Activated CD8-positive, alpha-beta memory T cell treated with anti-CD3 and anti-CD28 coated beads for 4 hours (primary cell): ENCODE results near the gene HOXD3.

Experiments
- DNase-seq, 2 donors: peaks; one replicate each; pipeline ENCODE4 v3.0.0-alpha.2; 2020; ENCODE audit warnings: low read depth in 2 of 2

Gene HOXD3

DNA sequence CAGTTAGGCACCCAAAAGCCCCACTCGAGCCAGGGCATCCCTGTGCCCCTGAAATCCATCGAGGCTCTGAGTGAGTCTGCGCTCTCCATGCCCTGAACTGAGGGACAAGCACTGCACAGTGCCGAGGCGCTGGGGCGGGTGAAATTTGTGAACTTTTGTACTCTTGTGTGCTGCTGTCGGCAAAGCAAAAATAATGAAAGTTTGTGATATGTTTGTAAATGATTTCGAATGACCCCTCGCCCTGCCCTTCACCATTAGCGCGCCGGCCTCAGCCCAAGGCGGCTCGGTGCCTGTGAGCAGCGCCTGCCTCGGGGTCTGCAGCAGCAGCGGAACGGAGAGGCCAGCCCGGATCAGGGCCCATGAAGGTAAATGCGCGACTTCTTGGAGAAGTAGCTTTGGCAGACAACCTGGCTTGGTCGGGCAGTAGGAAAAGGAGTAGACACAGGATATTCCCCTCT, 7.6 kb upstream of the HOXD3 start:
- DNase-seq: no peak

DNA sequence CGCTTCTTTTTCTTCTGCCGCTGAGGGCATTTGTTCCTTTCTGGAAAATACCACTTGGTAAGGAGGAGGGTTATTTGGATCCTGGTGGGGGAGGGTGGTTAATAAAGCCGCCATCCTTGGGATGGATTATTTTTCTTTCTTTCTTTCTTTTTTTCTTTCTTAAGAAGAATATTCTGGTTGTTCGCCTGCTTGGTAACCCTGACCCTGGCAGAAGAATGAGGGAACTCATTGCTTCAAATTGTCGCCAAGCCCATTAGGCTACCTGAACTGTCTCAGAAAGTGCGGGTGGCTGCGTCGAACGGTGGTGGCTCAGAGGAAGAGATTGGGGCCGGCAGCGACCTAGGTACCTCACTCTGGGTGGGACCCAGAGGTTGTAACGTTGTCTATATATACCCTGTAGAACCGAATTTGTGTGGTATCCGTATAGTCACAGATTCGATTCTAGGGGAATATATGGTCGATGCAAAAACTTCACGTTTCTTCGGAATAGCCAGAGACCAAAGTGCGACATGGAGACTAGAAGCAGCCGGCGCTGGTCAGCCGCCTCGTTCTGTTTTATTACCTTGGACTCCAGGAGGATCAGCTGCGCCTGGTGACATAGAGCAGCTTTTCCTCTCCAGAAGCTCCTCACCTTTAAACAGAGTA, 7.0 kb upstream of the HOXD3 start:
- no peak for DNase-seq

DNA sequence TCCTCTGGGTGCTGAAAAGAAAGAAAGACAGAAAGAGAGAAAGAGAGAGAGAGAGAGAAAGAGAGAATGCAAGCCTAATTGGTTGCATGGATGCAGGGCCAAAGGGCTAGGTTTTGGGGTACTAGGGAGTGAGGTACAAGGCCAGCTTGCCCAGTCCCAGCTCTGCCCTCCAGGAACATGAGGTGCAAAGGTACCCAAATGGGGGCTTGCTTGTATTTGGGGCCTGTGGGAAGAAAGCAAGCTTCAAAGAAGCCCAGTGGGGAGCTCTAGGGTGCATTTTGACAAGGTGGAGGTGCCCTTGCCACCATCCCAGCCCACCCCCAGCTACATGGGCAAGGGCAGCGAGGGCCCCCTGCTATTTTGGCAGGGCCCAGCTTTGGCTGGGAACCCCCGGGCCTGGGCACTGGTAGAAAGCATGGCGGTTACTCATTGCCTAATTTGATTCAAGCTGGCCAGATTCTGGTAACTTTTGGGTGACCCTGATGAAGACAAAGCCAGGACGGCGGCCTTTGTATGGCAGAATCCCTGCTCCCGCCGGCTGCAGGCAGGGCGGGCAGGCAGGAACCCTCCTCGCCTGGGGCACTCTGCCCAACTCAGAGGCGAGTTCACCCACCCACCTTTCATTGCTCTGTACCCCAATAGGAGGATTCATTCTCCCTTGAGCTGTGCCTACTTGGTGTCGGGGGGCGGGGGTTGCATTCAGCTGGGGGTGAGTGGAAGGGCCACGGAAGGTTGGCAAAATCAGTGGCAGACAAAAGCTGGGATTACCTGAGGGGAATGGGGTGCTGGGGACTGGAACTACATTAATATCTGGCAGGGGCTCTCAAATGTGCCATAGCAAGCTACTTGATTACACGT, 6.3 kb upstream of the HOXD3 start:
- DNase-seq: no peak

DNA sequence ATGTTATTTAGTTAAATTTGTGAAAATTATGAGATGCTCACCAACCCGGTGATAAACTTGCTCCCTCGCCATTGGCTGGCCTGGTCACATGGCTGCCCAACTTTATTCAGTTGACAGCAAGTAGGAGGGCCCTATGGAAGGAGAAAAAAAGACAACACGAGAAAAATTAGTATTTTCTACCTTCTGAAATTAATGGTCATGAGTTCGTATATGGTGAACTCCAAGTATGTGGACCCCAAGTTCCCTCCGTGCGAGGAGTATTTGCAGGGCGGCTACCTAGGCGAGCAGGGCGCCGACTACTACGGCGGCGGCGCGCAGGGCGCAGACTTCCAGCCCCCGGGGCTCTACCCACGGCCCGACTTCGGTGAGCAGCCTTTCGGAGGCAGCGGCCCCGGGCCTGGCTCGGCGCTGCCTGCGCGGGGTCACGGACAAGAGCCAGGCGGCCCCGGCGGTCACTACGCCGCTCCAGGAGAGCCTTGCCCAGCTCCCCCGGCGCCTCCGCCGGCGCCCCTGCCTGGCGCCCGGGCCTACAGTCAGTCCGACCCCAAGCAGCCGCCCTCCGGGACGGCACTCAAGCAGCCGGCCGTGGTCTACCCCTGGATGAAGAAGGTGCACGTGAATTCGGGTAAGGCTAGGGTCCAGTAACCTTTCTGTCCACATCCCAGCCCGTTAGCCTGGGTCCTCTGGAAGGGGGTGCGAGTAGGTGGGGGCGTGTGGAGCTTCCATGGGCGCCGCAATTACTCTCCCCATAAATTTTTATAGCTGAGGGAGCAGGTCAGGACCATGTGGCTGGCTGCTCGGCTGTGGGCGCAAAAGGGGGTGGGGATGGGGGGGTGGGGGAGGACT, 5.4 kb upstream of the HOXD3 start, which contains the start of gene HOXD4:
HOXD4 (plus strand) TSS at position 109 of the 846 bp plus-strand sequence; CDS start at position 193, 84 bp downstream.
- DNase-seq: no peak

DNA sequence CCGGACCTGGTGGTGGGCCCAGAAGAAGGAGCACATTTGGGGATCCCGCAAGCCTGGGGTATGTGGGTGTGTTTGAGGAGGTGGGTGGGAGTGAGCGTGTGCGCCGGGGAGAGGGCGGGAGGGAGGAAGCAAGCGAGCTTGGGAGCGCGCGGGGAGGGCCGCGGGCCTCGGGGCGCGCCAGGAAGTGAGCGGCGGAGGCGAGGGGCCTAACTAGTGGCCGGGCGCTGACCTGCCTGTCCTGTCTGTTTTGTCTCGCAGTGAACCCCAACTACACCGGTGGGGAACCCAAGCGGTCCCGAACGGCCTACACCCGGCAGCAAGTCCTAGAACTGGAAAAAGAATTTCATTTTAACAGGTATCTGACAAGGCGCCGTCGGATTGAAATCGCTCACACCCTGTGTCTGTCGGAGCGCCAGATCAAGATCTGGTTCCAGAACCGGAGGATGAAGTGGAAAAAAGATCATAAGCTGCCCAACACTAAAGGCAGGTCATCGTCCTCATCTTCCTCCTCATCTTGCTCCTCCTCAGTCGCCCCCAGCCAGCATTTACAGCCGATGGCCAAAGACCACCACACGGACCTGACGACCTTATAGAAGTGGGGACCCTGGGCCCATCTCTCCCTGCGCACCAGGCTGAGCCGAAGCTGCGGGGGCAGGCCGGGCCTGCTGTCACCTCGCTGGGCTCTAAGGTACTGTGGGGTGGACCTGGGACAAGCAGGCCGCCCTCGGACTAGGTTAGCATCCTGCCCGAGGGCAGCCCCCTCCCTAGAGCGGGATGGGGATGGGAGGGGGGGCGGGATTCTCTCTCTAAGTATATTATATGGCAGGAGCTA, 4.5 kb upstream of the HOXD3 start:
- DNase-seq: no peak

DNA sequence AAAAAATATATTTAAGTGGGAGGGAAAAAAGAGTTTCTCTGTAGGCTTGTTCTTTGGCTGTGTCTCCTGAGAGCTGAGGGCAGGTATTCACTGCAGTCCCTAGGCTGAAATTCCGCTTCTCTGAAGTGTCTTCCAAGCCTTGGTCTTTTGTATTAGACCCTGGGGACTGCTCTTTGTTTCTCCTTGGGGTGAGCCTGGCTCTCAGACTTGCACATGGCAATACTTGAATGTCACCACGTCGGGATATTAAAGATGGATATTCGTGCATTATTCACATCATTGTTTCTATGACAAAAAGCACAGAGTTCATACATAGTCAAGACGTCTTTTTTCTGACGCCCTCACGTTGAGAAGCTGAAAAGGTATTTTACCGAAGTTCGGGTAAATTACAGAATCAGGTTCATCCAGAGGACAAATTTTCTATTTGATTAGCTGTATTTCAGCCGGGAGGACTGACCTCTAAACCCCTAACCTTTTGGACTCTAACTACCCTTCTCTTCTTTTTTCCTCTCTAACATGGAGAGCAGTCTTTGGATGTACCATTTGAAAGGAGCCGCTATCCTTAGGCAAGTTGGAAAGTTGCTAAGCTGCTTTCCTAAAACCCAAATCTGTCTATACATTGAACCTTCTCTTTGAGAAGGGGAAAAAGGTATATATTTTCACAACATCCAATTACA, 2.4 kb upstream of the HOXD3 start:
- no peak for DNase-seq

DNA sequence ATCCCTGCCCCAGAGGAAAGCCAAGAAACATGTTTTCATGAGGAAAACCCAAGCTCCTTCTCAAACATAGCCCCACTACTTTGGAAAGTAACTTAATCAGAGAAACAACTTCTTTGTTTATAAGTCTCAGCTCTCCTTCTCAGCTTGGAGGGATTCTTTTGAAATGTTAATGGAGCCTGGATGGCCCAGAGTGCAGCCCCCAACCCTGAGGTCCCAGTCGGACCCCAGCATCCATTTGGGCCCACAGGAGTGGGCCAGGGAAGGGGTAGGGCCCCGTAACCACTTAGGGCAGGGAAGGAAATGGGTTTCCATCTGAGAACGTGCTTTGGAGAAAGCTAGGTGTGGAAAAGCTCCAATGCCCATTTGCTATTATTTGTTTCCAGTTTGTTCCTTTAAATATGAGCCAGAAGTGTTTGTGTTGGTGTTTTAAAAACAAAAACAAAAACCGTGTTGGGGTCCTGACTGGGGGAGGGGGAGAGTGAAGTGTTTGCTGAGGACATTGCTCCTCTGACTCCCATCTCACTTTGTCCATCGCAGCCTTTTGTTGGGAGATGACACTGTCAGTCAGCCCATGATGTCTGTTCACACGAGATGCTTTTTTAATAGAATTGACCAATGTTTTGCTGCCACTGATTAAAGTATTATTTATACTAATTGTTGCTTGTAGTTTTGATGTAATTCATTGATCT, 1.6 kb upstream of the HOXD3 start:
- DNase-seq: no peak

DNA sequence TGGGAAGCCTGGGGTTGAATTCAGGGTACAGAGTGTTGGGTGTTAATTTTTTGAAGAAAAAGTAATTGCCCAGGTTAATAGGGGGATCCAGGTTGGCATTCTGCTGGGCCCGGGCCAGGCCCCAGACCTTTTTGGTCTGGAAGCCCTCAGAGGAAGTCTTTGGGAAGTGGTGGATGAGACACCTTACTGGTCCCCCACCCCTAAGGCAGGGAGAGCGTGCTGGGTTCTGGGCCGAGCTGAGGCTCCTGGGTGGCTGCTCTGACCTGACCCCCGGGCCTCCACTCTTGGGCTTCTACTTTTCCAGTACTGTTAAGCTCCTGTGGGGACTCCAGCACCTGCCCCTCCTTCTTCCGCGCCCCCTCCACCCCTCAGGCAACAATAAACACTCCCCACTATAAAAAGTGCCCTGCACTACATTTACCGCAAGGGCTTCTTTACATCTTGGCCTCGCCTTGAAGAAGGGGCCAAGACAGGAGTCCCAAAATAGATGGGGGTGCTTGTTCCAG, 753 bp upstream of the HOXD3 start:
- no peak for DNase-seq

DNA sequence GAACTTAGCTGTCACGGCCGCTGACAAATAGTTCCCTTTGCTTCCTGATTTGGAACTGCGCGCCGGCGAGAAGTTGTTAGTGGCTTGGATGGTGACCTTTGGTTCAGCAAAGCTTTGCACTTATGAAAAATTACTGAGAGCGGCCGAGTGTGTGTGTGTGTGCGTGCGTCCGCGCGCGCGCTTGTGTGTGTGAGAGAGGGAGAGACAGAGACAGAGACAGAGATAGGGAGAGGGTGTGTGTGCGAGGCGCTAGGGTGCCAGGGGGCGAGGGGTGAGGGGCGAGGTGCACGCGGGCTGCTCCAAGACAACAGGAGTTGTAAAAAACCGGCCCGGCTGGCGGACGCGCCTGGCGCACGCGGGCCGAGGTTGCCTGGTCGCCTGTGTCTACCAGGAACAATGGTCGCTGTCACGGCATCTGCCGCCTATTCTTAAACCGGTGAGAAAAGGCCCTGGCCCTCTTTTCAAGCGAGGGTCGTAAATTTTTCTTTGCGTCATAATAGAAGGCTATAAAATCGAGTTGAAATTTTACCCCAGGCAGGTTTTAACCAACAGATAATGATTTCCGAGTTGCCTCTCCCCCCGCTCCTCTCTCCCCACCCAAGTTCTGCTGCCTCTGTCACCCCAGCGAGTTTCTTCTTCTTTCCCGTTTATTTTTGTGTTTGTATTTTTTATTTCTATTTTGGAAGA, 535 bp downstream of the HOXD3 start:
- DNase-seq: no peak

DNA sequence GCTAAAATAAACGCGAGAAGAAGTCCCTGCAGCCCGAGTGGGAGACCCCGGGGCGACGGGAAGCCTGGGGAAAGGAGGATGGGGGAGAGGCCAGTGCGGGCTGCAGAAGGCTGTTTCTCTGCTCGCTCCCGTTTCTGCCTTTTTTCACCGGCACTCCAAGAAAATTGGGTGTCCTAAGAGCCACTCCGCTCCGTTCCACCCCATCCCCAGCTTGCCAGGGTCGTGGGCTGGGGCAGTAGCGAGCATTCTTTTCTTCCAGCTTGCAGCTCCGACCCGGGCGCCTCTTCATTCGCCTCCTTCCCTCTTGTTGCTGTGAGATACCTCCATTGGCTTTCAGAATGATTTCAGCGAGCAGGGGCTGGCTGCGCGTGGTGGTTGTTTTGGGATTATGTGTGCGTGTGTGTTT, 1.1 kb downstream of the HOXD3 start:
- no peak for DNase-seq

DNA sequence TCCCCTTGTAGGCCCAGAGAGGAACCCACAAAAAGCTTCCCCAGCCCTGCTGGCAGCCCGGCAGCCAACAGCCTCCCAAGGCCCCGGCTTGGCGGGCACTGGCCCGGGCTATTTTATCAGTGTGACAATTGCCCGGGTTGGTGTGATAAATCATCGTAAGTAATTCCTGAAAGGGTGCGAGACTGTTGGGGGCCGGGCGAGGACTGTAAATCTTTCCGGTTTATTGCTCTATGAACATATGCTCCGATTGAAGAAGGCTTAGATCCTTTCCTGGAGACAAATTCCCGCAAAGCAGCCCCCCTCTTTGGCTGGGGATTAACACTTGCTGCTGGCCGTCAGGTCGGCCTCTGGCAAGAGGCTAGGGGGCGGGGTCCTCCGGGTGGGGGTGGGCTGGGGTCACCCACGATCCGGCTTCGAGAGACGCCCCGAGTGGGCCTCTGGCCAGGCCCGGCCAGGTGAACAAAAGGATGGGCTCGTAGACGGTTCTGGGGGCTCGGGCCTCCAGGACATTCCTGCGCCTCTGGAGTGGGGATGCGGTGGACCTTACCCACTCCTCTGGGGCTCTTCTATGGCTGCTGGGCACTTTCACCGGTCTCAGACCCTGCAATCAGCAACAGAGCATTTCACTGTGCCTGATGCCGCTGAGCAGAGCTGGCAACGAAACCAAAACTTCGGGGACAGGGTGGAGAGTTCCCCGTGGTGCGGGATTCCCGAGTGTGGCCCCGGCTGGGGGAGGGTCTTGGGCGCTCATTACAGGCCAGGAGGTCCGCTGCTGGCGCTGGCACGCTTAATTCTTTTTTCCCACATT, 2.0 kb downstream of the HOXD3 start:
- no peak for DNase-seq

DNA sequence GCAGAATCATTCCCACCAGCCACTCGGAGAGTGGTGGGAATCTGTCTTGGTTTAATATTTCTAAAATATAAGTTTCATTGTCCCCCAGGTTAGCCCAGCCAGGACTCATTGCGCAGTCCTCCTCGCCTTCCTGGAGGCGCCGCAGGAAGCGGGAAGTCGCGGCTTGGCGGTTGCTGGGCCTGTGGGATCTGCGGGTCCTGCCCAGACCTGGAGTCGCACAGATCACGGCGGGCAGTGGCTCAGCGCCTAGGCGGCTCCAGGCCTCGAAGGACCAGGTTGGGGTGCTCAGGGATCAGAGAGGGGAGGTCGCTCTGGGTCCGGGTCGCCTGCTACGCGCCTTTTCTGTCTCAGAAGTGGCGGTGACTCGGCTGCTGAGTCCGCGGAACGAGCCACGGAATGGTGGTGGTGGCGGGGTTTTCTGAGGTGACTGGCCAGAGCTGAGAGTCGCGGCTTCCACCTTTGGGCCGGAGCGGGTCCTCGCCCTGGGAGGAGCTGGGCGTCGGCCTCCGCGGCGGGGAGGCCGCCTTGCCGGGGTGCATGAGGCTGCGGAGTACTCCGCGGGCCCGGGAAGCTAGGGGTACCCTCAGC, 2.6 kb downstream of the HOXD3 start:
- DNase-seq: no peak

DNA sequence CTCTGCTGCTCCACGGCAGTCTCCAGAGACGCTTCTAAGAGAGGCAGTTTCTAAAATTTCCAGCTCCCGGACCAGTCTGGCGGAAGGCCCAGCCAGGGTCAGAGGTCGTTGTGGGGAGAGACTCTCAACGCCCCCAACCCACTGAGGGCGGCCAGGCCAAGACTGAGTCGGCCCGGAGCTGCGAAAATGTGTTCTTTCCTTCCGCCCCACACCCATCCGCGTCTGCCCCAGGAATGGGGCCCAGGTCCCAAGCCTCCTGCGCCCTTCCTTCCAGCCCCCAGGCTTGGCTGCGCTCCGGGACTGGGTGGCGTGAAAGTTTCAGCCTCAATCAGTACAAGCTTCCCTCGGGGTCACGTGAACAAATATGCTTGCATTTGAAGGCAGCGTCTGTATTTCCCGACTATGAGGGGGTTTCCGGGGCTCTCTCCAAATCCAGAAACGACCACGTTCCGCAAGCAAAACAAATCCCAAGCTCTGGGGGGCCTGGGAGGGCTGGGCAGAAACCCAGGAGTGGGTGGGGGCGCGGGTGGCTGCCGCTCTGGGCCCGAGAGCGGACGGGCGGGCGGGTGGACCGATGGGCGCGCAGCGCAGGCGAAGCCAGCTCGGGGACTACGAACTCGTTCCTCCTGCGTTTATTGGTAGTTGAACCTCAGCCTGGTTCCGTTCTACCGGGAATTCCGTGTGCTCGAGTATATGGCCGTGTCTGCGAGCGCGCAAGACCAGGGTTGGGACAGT, 3.3 kb downstream of the HOXD3 start:
- no peak for DNase-seq

DNA sequence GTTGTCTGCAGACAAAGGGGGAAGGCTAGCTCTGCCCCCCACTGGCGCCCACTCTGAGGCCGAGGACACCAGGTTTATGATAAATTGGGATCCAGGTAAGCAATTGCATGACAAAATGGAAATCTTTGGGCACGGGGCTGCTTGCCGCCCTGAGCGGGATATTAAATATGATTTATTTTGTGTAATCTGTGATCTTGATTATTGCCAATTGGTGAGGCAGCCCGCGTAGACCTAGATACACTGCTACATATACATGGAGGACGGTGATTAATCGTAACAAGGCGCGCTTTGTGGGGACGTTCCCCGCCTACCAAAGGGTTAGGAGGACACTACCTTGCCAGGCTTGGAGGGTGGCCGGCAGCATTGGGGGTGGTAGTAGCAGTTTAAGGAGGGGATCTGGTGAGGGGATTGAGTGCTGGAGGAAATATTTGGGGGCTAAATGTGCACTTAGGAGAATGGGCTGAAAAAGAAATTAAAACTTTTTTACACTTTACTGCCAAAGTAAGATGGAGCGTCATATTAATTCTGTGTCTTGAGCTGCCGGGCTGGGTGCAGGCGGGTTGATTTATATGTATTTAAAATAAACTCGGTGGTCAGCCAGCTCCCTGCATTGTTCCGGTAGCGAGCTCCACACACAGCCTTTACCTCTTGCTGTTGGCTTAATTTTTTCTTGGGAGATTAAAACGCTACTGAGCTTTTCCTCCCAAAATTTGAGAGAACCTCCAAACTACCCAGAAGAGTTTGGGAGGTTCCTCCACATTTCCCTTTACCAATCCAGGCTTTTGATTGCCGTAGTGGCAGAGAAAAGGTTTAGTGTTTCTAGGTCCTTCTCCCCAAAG, 4.1 kb downstream of the HOXD3 start:
- no peak for DNase-seq

DNA sequence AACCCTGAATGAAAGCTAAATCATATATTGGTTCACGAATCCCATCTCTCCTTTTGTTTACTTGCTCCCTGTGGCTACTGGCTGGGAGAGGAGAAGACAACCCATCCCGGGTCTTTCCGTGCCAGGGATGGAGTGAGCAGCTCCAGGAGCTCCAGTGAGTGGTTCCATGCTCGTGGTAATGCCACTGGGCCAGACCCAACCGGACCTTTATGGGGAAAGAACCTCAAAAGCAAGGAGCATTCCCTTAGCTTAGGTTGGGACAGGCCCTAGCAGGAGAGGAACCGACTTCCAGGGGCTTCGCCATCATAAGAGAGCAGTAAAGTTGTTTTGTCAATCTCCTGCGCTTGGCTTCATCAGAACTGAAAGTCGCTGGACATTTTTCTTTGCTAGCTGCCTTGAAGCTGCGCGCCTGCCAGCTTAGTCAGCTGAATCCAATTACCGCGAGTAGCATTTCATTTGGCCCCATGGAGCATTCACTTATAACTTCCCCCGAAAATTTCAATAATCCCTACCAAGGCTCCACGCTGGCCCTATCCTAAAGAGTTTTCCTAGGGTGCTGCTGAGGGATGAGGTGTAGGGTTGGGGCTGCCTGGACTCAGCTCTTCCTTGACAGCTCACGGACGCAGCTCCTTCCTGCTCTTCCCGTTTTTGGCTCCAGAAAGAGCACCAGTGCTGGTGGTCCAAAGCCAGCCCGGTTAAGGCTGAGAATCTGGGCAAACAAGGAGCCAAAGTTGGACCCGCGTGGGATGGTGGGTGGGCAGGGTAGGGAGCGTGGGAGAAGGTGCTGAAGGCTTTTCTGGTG, 4.9 kb downstream of the HOXD3 start:
- no peak for DNase-seq
